ENCODE results near the gene KLK6. TPM values are rescaled to one million over a fixed set of nuclear protein-coding genes. Genes with fewer than 3 reads are reported as not detected.

KLK6 gene
- total RNA-seq, result 0.11 and 1.6 TPM in 2 replicates

DNA sequence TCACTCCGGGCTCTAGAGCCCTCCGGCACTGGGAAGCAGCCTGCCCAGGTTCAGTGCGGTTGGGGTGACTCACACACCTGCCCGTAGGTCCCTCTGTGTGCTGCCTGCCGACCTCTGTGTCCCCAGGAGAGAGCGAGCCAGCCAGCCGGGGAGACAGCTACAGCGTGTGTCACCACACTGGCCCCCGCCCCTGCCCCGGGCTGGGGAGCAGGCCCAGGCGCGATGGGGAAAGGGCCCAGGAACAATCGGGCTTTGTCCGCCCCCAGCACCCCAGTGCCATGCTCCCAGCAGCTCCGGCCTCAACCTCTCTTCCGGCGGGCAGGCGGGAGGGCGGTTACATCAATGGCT lies at the start of gene KLK6:
KLK6 (minus strand) TSS at position 179 of the 348 bp plus-strand sequence. CDS start 1,487 bp downstream, outside the sequence.

GRCh38 chr19:51001515-51001914 lies 32.1 kb upstream of the KLK6 start, which contains the start of gene KLK8:
Gene KLK8, minus strand, starts transcription at chr19:51001604. Its CDS starts 437 bp downstream, at chr19:51001167.

DNA sequence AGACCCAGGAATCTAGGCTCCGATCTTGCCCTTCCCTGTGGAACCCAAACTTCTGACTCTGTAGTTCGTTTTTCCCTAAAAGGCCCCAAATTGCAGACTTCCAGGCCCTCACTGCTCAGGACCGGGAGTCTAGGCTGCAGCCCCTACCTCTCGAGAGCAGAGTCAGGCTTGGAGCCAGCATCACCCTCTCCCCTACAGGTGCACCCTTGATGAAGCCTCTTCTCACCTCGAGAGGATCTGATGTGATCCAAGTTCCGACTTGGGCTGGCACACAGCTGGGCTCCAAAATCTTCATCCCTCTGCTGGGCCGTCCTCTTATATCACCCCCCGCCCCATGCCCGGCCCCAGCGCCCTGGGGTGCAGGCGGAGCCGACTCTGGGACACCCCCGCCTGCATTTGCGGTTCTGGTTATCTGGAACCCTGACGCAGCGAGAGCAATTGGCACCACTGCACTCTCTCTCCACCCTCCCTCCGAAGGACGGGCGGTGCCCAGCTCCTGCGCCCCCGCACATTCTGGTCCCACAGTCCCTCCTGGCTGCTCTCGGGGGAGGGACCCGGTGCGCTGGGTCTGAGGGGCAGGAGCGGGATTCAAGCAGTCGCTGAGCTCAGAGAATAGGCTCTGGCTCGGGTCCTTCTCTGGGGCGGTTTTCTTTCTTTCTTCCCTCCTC lies 14.4 kb upstream of the KLK6 start, which contains the start of gene KLK7:
KLK7 (minus strand) TSS at position 293 of the 668 bp plus-strand sequence. CDS start 1,518 bp downstream, outside the sequence.

DNA sequence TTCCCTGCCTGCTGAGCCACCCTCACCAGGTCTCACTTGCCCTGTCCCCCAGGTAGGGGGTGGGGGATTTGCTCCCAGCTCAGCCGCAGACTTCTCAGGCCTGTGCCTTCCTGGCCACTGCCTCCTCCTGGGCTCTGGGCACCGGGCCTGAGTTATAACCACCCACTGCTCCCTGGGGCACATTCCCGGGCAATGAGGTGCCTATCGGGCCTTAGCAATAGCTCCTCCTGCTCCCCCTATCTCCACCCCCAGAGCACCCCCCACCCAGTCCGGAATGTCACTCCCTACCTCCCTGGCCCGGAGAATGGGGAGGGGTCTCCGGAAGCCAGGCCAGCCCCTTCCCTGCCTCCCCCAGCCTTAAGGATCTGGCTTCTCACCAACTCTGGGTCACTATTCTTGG lies 16.5 kb downstream of the KLK6 start, which contains the start of gene KLK5:
KLK5 (minus strand) TSS at position 129 of the 400 bp plus-strand sequence. CDS start 381 bp downstream, outside the sequence.

DNA sequence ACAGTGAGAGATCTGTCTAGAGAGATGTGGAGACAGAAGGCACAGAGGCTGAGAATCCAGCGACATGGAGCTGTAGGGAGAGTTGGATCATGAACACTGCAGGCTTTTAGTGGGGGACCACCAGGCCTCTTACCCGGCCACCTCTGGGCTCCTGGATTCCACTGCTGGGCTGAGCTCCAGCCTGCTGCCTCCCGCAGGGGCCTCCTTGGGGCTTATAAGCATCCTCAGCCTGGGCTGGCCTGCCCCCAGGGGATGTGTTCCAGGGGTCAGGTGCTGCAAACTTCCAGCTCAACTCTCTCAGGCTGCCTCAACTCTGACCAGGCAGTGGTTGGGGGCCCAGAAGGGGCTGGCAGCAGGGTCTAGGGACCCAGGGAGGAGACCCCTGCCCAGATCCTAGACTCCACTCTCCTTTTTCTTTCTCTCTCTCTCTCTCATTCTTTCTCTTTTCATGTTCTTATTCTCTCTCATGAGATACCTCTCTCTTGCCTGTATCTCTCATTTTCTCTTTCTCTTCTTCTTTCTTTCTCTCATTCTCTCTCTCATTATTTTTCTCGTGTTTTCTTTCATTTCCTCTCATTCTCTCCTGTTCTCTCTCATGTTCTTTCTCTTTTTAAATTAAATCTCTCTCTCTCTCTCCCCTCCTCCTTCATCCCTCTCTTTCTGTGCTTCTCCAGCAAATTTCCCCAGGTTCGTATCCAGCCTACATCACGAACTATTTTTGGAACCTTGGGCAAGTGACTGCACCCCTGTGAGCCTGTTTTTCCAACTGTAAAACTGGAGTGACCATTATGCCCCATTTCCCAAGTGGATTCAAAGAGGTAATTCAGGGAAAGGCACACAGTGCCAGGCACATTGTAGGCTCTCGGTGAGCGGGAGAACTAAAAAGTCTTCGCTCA lies 57.9 kb downstream of the KLK6 start, which contains the start of gene KLK4:
KLK4 (minus strand) TSS at position 190 of the 896 bp plus-strand sequence. CDS start 657 bp downstream, outside the sequence.

Other genes with a start within 250 kb of the KLK6 start
- 0.04 TPM in 1 of 2 replicates, not detected in the other for gene SHANK1, start 249.8 kb downstream of the KLK6 start, total RNA-seq
- gene CLEC11A, start 246.2 kb downstream of the KLK6 start, total RNA-seq, result 1.9 and 3.3 TPM in 2 replicates
- gene GPR32, start 199.1 kb downstream of the KLK6 start, total RNA-seq, result not detected in 2 replicates
- not detected in 2 replicates for gene ACP4, start 179.2 kb downstream of the KLK6 start, total RNA-seq
- 0.55 TPM in 1 of 2 replicates, not detected in the other for gene KLK1, start 145.8 kb downstream of the KLK6 start, total RNA-seq
- not detected in 2 replicates for gene KLK15, start 136.0 kb downstream of the KLK6 start, total RNA-seq
- not detected in 2 replicates for gene KLK3, start 114.7 kb downstream of the KLK6 start, total RNA-seq
- not detected in 2 replicates for gene KLK2, start 96.2 kb downstream of the KLK6 start, total RNA-seq
- not detected in 2 replicates for gene KLK4, start 58.2 kb downstream of the KLK6 start, total RNA-seq
- 97.7 and 185 TPM in 2 replicates for gene KLK5, start 16.6 kb downstream of the KLK6 start, total RNA-seq
- 2.9 and 3.5 TPM in 2 replicates for gene KLK7, start 14.3 kb upstream of the KLK6 start, total RNA-seq
- 53.8 and 72.6 TPM in 2 replicates for gene KLK8, start 32.0 kb upstream of the KLK6 start, total RNA-seq
- gene KLK10, start 50.1 kb upstream of the KLK6 start, total RNA-seq, result 10.3 and 11.7 TPM in 2 replicates
- 1.0 and 1.7 TPM in 2 replicates for gene KLK11, start 57.0 kb upstream of the KLK6 start, total RNA-seq
- gene KLK12, start 65.4 kb upstream of the KLK6 start, total RNA-seq, result 0.23 TPM in 1 of 2 replicates, not detected in the other
- 0.94 TPM in 1 of 2 replicates, not detected in the other for gene KLK13, start 95.5 kb upstream of the KLK6 start, total RNA-seq
- gene KLK14, start 113.3 kb upstream of the KLK6 start, total RNA-seq, result 0.23 TPM in 1 of 2 replicates, not detected in the other
- gene CTU1, start 138.8 kb upstream of the KLK6 start, total RNA-seq, result 23.4 and 24.4 TPM in 2 replicates
- gene SIGLEC9, start 155.3 kb upstream of the KLK6 start, total RNA-seq, result not detected in 2 replicates
- gene SIGLEC7, start 172.7 kb upstream of the KLK6 start, total RNA-seq, result not detected in 2 replicates